ENCODE data around the gene PTPRQ. TPM values are rescaled to one million over a fixed set of nuclear protein-coding genes. Genes with fewer than 3 reads are reported as not detected.

The PTPRQ gene
- polyA plus RNA-seq, 2 of the 4 experiments (the other 2 are of a cell fraction) = 0.14 to 0.17 TPM

GRCh38 chr12:80504389-80505163, 60.5 kb downstream of the PTPRQ start:
- DNase-seq (ENCODE audit: low read depth in 1 of 2, low spot score in 1 of 2) = no peak

More at GRCh38 chr12:80504389-80505163, 60.5 kb downstream of the PTPRQ start:
- CTCF ChIA-PET = no interaction called here
- no peak overlapping the region for H3K4me3 ChIP-seq
- no peaks in the 10 kb centered on the region for H3K9me3 ChIP-seq
- H3K4me2 ChIP-seq = no peak overlapping the region
- no peaks in the 10 kb centered on the region for H3K4me1 ChIP-seq
- TF ChIP-seq RFX5 (IDR thresholded peaks at IDR 0.05) (no peak), ATOH8 (CRISPR knock-in tag; IDR thresholded peaks at IDR 0.05; ENCODE audit: low read depth) (no peak), MAZ (IDR thresholded peaks at IDR 0.05; ENCODE audit: borderline replicate concordance, low read depth, low read length) (no peak), HOXB13 (CRISPR knock-in tag; IDR thresholded peaks at IDR 0.05; ENCODE audit: low read depth) (no peak), JUNB (IDR thresholded peaks at IDR 0.05) (no peak), SMC3 (IDR thresholded peaks at IDR 0.05) (no peak), ZFP36 (IDR thresholded peaks at IDR 0.05; ENCODE audit: borderline replicate concordance, partially characterized antibody) (no peak), CBX2 (IDR thresholded peaks at IDR 0.05; ENCODE audit: borderline replicate concordance, low read depth) (no peak), MAFK (IDR thresholded peaks at IDR 0.05; ENCODE audit: partially characterized antibody) (no peak), TP53 (CRISPR knock-in tag; IDR thresholded peaks at IDR 0.05) (no peak), HEYL (CRISPR knock-in tag; IDR thresholded peaks at IDR 0.05) (no peak), NPAS2 (CRISPR knock-in tag; IDR thresholded peaks at IDR 0.05; ENCODE audit: borderline replicate concordance) (no peak), HMGXB4 (CRISPR knock-in tag; IDR thresholded peaks at IDR 0.05; ENCODE audit: borderline replicate concordance) (no peak), CTCF (IDR thresholded peaks at IDR 0.05) (no peak), FOSL2 (IDR thresholded peaks at IDR 0.05) (no peak), FOSL2 (CRISPR knock-in tag; IDR thresholded peaks at IDR 0.05) (no peak), RAD21 (conservative IDR thresholded peaks at IDR 0.05 in 1 of 2, IDR thresholded peaks at IDR 0.05 in 1 of 2) (no peak), FOXS1 (CRISPR knock-in tag; IDR thresholded peaks at IDR 0.05) (no peak), RCOR1 (IDR thresholded peaks at IDR 0.05; ENCODE audit: low read depth, low read length) (no peak), BCL3 (IDR thresholded peaks at IDR 0.05) (no peak), ESRRA (IDR thresholded peaks at IDR 0.05; ENCODE audit: borderline replicate concordance, low read length) (no peak)
- ATAC-seq (no peak), FAIRE-seq (no peak)
- POLR2A ChIA-PET = no interaction called here
- H3K27ac ChIP-seq = no peak overlapping the region
- WGBS (ENCODE audit: missing lambda C conversion rate) = 14% methylated on average over 2 of the region's 2 CpGs
